ENCODE measurements around the gene GBP4.

- TF ChIP-seq EZH2 (IDR thresholded peaks at IDR 0.05; ENCODE audit: insufficient read depth, poor library complexity, severe bottlenecking), result no peak
- no peak for TF ChIP-seq EZH2phosphoT487 (IDR thresholded peaks at IDR 0.05; ENCODE audit: insufficient read depth, low read depth)
Measured at GRCh38 chr1:89221341-89221740, 22.6 kb upstream of the GBP4 start.

Measured in GM23248 (cell line).